ENCODE results near the gene ATP5PO. TPM values are rescaled to one million over a fixed set of nuclear protein-coding genes. Genes with fewer than 3 reads are reported as not detected.

The ATP5PO gene
- total RNA-seq, 1 experiment from 2014 or later, result 264 TPM

- CTCF ChIA-PET, result interaction anchor here (0.6 kb wide), 1 partner anchor 23 kb away, joined by 3 read pairs; no protein-coding TSS in a partner anchor
- H3K9me3 Mint-ChIP-seq, result peaks cover 13% of the 10 kb centered on the region
- ATAC-seq, result no peak
- H3K36me3 Mint-ChIP-seq, result peaks cover 2% of the 10 kb centered on the region; the same call in 1 of the 2 replicates
- DNase-seq (ENCODE audit: low spot score), result no peak
- no peak for TF ChIP-seq GABPB1 (CRISPR knock-in tag; IDR thresholded peaks at IDR 0.05)
- TF ChIP-seq SMAD4 (CRISPR knock-in tag; IDR thresholded peaks at IDR 0.05), result no peak
- no peak for TF ChIP-seq NR2C2 (CRISPR knock-in tag; IDR thresholded peaks at IDR 0.05)
- TF ChIP-seq ELF4 (CRISPR knock-in tag; IDR thresholded peaks at IDR 0.05; ENCODE audit: low read depth), result no peak
- TF ChIP-seq, protein P1, sequence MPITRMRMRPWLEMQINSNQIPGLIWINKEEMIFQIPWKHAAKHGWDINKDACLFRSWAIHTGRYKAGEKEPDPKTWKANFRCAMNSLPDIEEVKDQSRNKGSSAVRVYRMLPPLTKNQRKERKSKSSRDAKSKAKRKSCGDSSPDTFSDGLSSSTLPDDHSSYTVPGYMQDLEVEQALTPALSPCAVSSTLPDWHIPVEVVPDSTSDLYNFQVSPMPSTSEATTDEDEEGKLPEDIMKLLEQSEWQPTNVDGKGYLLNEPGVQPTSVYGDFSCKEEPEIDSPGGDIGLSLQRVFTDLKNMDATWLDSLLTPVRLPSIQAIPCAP (CRISPR knock-in tag; IDR thresholded peaks at IDR 0.05), result no peak
- TF ChIP-seq, protein P2, sequence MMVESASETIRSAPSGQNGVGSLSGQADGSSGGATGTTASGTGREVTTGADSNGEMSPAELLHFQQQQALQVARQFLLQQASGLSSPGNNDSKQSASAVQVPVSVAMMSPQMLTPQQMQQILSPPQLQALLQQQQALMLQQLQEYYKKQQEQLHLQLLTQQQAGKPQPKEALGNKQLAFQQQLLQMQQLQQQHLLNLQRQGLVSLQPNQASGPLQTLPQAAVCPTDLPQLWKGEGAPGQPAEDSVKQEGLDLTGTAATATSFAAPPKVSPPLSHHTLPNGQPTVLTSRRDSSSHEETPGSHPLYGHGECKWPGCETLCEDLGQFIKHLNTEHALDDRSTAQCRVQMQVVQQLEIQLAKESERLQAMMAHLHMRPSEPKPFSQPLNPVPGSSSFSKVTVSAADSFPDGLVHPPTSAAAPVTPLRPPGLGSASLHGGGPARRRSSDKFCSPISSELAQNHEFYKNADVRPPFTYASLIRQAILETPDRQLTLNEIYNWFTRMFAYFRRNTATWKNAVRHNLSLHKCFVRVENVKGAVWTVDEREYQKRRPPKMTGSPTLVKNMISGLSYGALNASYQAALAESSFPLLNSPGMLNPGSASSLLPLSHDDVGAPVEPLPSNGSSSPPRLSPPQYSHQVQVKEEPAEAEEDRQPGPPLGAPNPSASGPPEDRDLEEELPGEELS (CRISPR knock-in tag; IDR thresholded peaks at IDR 0.05), result no peak
- no peak for TF ChIP-seq FOXP1 (CRISPR knock-in tag; IDR thresholded peaks at IDR 0.05; ENCODE audit: borderline replicate concordance)
- TF ChIP-seq ETV6 (CRISPR knock-in tag; IDR thresholded peaks at IDR 0.05), result no peak
- TF ChIP-seq, protein P3, sequence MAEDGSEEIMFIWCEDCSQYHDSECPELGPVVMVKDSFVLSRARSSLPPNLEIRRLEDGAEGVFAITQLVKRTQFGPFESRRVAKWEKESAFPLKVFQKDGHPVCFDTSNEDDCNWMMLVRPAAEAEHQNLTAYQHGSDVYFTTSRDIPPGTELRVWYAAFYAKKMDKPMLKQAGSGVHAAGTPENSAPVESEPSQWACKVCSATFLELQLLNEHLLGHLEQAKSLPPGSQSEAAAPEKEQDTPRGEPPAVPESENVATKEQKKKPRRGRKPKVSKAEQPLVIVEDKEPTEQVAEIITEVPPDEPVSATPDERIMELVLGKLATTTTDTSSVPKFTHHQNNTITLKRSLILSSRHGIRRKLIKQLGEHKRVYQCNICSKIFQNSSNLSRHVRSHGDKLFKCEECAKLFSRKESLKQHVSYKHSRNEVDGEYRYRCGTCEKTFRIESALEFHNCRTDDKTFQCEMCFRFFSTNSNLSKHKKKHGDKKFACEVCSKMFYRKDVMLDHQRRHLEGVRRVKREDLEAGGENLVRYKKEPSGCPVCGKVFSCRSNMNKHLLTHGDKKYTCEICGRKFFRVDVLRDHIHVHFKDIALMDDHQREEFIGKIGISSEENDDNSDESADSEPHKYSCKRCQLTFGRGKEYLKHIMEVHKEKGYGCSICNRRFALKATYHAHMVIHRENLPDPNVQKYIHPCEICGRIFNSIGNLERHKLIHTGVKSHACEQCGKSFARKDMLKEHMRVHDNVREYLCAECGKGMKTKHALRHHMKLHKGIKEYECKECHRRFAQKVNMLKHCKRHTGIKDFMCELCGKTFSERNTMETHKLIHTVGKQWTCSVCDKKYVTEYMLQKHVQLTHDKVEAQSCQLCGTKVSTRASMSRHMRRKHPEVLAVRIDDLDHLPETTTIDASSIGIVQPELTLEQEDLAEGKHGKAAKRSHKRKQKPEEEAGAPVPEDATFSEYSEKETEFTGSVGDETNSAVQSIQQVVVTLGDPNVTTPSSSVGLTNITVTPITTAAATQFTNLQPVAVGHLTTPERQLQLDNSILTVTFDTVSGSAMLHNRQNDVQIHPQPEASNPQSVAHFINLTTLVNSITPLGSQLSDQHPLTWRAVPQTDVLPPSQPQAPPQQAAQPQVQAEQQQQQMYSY (CRISPR knock-in tag; IDR thresholded peaks at IDR 0.05), result no peak
- TF ChIP-seq OVOL2 (CRISPR knock-in tag; IDR thresholded peaks at IDR 0.05; ENCODE audit: borderline replicate concordance), result no peak
- TF ChIP-seq, protein P4, sequence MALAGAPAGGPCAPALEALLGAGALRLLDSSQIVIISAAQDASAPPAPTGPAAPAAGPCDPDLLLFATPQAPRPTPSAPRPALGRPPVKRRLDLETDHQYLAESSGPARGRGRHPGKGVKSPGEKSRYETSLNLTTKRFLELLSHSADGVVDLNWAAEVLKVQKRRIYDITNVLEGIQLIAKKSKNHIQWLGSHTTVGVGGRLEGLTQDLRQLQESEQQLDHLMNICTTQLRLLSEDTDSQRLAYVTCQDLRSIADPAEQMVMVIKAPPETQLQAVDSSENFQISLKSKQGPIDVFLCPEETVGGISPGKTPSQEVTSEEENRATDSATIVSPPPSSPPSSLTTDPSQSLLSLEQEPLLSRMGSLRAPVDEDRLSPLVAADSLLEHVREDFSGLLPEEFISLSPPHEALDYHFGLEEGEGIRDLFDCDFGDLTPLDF (CRISPR knock-in tag; IDR thresholded peaks at IDR 0.05), result no peak
- no peak for TF ChIP-seq SMAD3 (CRISPR knock-in tag; IDR thresholded peaks at IDR 0.05; ENCODE audit: borderline replicate concordance)
- TF ChIP-seq, protein P5, sequence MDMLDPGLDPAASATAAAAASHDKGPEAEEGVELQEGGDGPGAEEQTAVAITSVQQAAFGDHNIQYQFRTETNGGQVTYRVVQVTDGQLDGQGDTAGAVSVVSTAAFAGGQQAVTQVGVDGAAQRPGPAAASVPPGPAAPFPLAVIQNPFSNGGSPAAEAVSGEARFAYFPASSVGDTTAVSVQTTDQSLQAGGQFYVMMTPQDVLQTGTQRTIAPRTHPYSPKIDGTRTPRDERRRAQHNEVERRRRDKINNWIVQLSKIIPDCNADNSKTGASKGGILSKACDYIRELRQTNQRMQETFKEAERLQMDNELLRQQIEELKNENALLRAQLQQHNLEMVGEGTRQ (CRISPR knock-in tag; IDR thresholded peaks at IDR 0.05), result no peak
- TF ChIP-seq ATF6 (CRISPR knock-in tag; IDR thresholded peaks at IDR 0.05), result no peak
- no peak for TF ChIP-seq ZBTB21 (CRISPR knock-in tag; IDR thresholded peaks at IDR 0.05; ENCODE audit: borderline replicate concordance)
- TF ChIP-seq RORB (CRISPR knock-in tag; IDR thresholded peaks at IDR 0.05), result no peak
- H3K27ac Mint-ChIP-seq, result no peak overlapping the region
- no peak overlapping the region for H3K4me3 Mint-ChIP-seq
- H3K4me1 Mint-ChIP-seq, result no peaks in the 10 kb centered on the region
- no peaks in the 10 kb centered on the region; the same call in 1 of the 2 replicates for H3K27me3 Mint-ChIP-seq (ENCODE audit: low read depth)
- POLR2A ChIA-PET, result no interaction called here
Measured at GRCh38 chr21:33869873-33870272, 45.7 kb downstream of the ATP5PO start.

Data from WTC11 (cell line).